Fibroblast of mammary gland (primary cell): ENCODE results near the gene TMC2.
A peak's percentile ranks its signal among the peaks of the same experiment; 100 is the strongest.
"Not testable (repeated sequence)": the region's sequence is repeated elsewhere in the genome, so short reads cannot be mapped to it uniquely, and the experiment has no call there.

Experiments
- DNase-seq: peaks from one replicate; pipeline ENCODE4 v3.0.0-alpha.2; 2010; ENCODE audit warnings: low read depth
- H3K4me3 ChIP-seq: 2 replicates; pipeline ENCODE4 v1.5.1; 2011; ENCODE audit warnings: low read depth, mild to moderate bottlenecking, low read length, moderate library complexity; ENCODE audit not compliant: control insufficient read depth
- TF ChIP-seq, protein P1 (sequence below): conservative IDR thresholded peaks from 2 replicates; pipeline ENCODE4 v1.5.1; 2011; ENCODE audit warnings: low read depth, low read length, inconsistent platforms; ENCODE audit not compliant: control insufficient read depth, insufficient read depth

The TMC2 gene, protein sequence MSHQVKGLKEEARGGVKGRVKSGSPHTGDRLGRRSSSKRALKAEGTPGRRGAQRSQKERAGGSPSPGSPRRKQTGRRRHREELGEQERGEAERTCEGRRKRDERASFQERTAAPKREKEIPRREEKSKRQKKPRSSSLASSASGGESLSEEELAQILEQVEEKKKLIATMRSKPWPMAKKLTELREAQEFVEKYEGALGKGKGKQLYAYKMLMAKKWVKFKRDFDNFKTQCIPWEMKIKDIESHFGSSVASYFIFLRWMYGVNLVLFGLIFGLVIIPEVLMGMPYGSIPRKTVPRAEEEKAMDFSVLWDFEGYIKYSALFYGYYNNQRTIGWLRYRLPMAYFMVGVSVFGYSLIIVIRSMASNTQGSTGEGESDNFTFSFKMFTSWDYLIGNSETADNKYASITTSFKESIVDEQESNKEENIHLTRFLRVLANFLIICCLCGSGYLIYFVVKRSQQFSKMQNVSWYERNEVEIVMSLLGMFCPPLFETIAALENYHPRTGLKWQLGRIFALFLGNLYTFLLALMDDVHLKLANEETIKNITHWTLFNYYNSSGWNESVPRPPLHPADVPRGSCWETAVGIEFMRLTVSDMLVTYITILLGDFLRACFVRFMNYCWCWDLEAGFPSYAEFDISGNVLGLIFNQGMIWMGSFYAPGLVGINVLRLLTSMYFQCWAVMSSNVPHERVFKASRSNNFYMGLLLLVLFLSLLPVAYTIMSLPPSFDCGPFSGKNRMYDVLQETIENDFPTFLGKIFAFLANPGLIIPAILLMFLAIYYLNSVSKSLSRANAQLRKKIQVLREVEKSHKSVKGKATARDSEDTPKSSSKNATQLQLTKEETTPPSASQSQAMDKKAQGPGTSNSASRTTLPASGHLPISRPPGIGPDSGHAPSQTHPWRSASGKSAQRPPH

DNA sequence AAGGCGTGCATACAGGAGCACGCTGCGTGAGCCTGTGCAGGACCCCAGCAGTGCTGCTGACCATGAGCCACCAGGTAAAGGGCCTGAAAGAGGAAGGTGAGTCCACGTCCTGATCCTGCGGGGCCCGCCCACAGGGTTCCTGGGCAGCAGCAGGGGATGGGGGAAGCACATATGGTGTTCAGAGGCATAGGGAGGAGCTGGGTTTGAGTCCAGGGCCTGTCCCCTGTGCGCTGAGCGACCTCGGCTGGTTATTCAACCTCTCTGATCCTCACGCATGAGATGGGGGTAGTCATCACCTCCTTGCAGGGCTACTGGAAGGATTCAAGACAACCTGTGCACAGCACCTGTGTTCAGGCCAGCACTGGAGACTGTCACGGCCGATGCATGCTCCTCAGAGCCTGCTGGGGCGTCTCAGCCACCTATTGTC lies at the start of gene TMC2:
TSS of gene TMC2 (plus strand) at position 14 of the 427 bp plus-strand sequence. CDS start at position 63, 49 bp downstream.
- DNase-seq, result no peak
- H3K4me3 ChIP-seq, result no peak within 1 kb of the TSS
- TF ChIP-seq, protein P1, sequence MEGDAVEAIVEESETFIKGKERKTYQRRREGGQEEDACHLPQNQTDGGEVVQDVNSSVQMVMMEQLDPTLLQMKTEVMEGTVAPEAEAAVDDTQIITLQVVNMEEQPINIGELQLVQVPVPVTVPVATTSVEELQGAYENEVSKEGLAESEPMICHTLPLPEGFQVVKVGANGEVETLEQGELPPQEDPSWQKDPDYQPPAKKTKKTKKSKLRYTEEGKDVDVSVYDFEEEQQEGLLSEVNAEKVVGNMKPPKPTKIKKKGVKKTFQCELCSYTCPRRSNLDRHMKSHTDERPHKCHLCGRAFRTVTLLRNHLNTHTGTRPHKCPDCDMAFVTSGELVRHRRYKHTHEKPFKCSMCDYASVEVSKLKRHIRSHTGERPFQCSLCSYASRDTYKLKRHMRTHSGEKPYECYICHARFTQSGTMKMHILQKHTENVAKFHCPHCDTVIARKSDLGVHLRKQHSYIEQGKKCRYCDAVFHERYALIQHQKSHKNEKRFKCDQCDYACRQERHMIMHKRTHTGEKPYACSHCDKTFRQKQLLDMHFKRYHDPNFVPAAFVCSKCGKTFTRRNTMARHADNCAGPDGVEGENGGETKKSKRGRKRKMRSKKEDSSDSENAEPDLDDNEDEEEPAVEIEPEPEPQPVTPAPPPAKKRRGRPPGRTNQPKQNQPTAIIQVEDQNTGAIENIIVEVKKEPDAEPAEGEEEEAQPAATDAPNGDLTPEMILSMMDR, result no peak

DNA sequence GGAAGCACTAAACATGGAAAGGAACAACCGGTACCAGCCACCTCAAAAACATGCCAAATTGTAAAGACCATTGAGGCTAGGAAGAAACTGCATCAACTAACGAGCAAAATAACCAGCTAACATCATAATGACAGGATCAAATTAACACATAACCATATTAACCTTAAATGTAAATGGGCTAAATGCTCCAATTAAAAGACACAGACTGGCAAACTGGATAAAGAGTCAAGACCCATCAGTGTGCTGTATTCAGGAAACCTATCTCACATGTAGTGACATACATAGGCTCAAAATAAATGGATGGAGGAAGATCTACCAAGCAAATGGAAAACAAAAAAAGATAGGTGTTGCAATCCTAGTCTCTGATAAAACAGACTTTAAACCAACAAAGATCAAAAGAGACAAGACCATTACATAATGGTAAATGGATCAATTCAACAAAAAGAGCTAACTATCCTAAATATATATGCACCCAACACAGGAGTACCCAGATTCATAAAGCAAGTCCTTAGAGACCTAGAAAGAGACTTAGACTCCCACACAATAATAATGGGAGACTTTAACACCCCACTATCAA lies 33.5 kb upstream of the TMC2 start:
- DNase-seq, H3K4me3 ChIP-seq: not testable (repeated sequence)

DNA sequence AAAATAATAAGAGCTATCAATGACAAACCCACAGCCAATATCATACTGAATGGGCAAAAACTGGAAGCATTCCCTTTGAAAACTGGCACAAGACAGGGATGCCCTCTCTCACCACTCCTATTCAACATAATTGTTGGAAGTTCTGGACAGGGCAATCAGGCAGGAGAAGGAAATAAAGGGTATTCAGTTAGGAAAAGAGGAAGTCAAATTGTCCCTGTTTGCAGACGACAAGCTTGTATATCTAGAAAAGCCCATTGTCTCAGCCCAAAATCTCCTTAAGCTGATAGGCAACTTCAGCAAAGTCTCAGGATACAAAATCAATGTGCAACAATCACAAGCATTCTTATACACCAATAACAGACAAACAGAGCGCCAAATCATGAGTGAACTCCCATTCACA lies 31.6 kb upstream of the TMC2 start:
- DNase-seq, H3K4me3 ChIP-seq: not testable (repeated sequence)

DNA sequence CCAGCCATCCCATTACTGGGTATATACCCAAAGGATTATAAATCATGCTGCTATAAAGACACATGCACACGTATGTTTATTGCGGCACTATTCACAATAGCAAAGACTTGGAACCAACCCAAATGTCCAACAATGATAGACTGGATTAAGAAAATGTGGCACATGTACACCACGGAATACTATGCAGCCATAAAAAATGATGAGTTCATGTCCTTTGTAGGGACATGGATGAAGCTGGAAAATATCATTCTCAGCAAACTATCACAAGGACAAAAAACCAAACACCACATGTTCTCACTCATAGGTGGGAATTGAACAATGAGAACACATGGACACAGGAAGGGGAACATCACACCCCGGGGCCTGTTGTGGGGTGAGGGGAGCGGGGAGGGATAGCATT lies 29.9 kb upstream of the TMC2 start:
- H3K4me3 ChIP-seq, DNase-seq: not testable (repeated sequence)

DNA sequence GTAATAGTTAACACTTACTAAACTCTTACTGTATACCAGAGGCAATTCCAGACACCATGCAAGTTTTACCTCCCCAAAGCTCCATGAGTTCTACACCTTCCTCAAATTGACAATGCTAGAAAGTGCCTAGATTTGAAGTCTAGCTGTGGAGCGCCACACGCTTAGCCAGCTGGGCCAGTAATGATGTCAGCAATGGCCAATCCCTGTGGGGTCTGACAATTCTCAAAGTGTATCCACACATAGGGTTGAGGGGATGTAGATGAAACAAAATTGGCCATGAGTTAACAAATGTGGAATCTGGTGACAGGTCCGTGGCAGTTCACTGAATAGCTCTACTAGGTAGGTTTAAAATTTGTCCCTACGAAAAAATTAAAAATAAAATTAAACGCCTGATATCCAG lies 28.9 kb upstream of the TMC2 start:
- TF ChIP-seq, protein P1, result no peak
- DNase-seq, result peak; percentile 37
- H3K4me3 ChIP-seq, result peak overlapping the region; percentile 94

DNA sequence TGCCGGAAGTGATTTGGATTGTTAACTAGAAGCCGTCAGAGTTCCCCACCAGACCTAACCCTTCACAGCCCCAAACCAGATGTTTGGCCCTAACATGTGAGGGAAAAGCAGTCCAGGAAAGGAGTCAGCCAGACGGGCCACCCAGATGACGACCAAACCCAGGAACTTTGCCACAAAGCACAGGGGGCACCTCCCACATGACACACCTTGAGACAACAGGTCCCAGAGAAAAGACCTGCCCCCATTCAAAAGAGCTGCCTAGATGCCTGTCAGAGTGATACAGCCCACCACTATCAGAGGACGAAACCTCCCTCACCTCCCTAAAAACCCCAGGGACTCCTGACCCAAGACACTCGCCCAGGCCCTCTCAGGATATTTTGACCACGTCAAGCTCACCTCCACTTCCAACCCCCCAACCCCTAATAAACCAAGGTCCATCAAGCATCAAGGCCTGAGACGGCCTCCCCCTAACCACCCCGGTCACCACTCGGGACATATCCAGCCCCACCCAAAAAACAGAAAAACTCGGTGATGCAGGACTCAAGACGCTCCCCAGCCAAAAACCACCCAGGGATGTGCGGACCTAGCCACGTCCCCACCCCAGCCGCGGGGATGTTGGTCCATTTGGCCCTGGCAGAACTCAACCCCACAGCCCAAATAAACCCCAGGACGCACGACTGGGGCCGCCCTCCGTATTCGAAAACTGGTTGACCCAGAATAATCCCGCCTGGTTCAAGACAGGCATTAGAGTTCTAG lies 28.3 kb upstream of the TMC2 start:
- TF ChIP-seq, protein P1, result no peak
- H3K4me3 ChIP-seq, result peak overlapping the region; percentile 94
- DNase-seq, result peak; percentile 73

DNA sequence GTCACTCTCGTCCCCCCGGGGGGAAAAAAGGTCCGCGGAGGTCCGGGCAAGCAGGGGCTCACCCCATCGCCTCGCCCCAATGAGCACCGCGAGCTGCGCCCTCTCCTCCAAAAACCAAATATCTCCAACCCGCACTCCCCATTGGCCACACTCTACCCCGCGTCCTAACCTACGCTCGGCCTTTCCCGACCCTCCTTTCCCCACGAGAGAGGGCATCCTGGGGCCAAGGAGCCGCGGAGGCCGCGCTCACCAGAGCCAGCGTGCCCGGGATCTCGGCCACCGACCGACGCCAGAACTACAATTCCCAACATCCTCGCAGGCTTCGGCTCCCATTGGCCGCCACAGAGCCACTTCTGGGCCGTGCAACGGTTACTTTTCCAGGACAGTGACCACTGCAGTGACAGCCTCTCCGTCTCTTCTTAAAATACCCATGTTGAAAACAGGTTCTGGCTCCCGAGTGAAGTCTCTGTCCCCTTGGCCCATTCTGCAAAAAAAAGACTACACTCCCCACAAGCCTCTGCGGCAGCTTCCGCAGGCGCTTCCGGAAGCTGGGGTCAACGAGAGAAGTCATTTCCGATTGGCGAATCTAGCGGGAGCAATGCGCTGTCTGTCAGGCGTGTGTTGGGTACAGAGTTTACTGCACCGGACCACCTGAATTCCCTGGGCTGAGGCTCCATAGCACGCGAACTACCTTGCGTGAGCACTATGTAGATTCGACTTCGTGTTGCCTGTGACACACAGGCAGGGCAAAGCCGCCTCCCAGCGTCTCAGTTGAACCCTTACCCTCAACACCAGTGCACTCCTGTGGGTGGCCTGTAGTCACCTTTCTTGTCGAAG lies 27.5 kb upstream of the TMC2 start, which contains the start of gene ZNF343:
TSS of gene ZNF343 (minus strand) at position 285 of the 837 bp plus-strand sequence. CDS start 15,020 bp downstream, outside the sequence.
- peak within 1 kb of the TSS; percentile 94 for H3K4me3 ChIP-seq
- peak; percentile 78 for DNase-seq
- TF ChIP-seq, protein P1, result no peak
